H9 (cell line): ENCODE results near the gene SLC7A11. TPM values are rescaled to one million over a fixed set of nuclear protein-coding genes. Genes with fewer than 3 reads are reported as not detected.

Source experiments
- DNase-seq: peaks from one replicate; pipeline ENCODE4 v3.0.0-alpha.2; 2017
- H2AFZ ChIP-seq: one replicate; pipeline ENCODE4 v1.6.1; 2013; ENCODE audit warnings: mild to moderate bottlenecking, low read length, control low read depth, moderate library complexity
- H2AK5ac ChIP-seq: 2 replicates; pipeline ENCODE4 v1.6.1; 2013; ENCODE audit warnings: low read length, control low read depth, mixed read lengths; ENCODE audit not compliant: insufficient read length
- H2BK120ac ChIP-seq: one replicate; pipeline ENCODE4 v1.6.1; 2013; ENCODE audit warnings: low read depth, mild to moderate bottlenecking, low read length, control low read depth, inconsistent platforms; ENCODE audit not compliant: poor library complexity, severe bottlenecking
- H2BK12ac ChIP-seq: 2 replicates; pipeline ENCODE4 v1.6.1; 2013; ENCODE audit warnings: low read length, control low read depth, mixed read lengths, low read depth; ENCODE audit not compliant: insufficient read length
- H2BK15ac ChIP-seq: 2 replicates; pipeline ENCODE4 v1.6.1; 2013; ENCODE audit warnings: low read depth, low read length, control low read depth
- H2BK20ac ChIP-seq: one replicate; pipeline ENCODE4 v1.6.1; 2013; ENCODE audit warnings: low read depth, mild to moderate bottlenecking, low read length, control low read depth, inconsistent platforms; ENCODE audit not compliant: poor library complexity, severe bottlenecking
- H2BK5ac ChIP-seq: 2 replicates; pipeline ENCODE4 v1.6.1; 2013; ENCODE audit warnings: low read length, control low read depth, mixed read lengths; ENCODE audit not compliant: insufficient read length
- H3K14ac ChIP-seq: 2 replicates; pipeline ENCODE4 v1.6.1; 2013; ENCODE audit warnings: low read length, control low read depth; ENCODE audit not compliant: insufficient read depth
- H3K18ac ChIP-seq: 2 replicates; pipeline ENCODE4 v1.6.1; 2013; ENCODE audit warnings: low read depth, mild to moderate bottlenecking, mixed read lengths, low read length, control low read depth; ENCODE audit not compliant: insufficient read length
- H3K23ac ChIP-seq: 2 replicates; pipeline ENCODE4 v1.6.1; 2013; ENCODE audit warnings: low read length, control low read depth, mixed read lengths, low read depth; ENCODE audit not compliant: insufficient read length
- H3K23me2 ChIP-seq: 2 replicates; pipeline ENCODE4 v1.6.1; 2013; ENCODE audit warnings: low read depth, mild to moderate bottlenecking, mixed read lengths, low read length, control low read depth; ENCODE audit not compliant: insufficient read length, poor library complexity, severe bottlenecking
- H3K27ac ChIP-seq: 2 replicates; pipeline ENCODE4 v1.5.1; 2013; ENCODE audit warnings: low read length, control low read depth, mixed read lengths, low read depth; ENCODE audit not compliant: insufficient read length
- H3K27me3 ChIP-seq: 2 replicates; pipeline ENCODE4 v1.6.1; 2013; ENCODE audit warnings: low read length, control low read depth, inconsistent platforms; ENCODE audit not compliant: insufficient read depth
- H3K4ac ChIP-seq: 2 replicates; pipeline ENCODE4 v1.6.1; 2013; ENCODE audit warnings: low read depth, mild to moderate bottlenecking, control low read depth, inconsistent platforms, low read length, moderate library complexity
- H3K4me1 ChIP-seq: 2 replicates; pipeline ENCODE4 v1.6.1; 2013; ENCODE audit warnings: low read length, control low read depth, inconsistent platforms; ENCODE audit not compliant: insufficient read depth
- H3K4me2 ChIP-seq: 2 replicates; pipeline ENCODE4 v1.6.1; 2013; ENCODE audit warnings: low read length, control low read depth, mixed read lengths; ENCODE audit not compliant: insufficient read length, insufficient read depth
- H3K56ac ChIP-seq: 2 replicates; pipeline ENCODE4 v1.6.1; 2013; ENCODE audit warnings: low read depth, mild to moderate bottlenecking, mixed read lengths, low read length, control low read depth; ENCODE audit not compliant: insufficient read length
- H3K79me1 ChIP-seq: 2 replicates; pipeline ENCODE4 v1.6.1; 2013; ENCODE audit warnings: low read depth, mild to moderate bottlenecking, moderate library complexity, low read length, control low read depth, inconsistent platforms; ENCODE audit not compliant: insufficient read depth, poor library complexity, severe bottlenecking
- H3K79me2 ChIP-seq: 2 replicates; pipeline ENCODE4 v1.6.1; 2013; ENCODE audit warnings: low read length, control low read depth, inconsistent platforms; ENCODE audit not compliant: insufficient read depth
- H3K9ac ChIP-seq: 2 replicates; pipeline ENCODE4 v1.6.1; 2013; ENCODE audit warnings: low read length, control low read depth, mixed read lengths; ENCODE audit not compliant: insufficient read length; ENCODE audit errors: extremely low read depth
- H3K9me3 ChIP-seq: one replicate; pipeline ENCODE4 v1.6.1; 2013; ENCODE audit warnings: low read depth, low read length, inconsistent platforms; ENCODE audit not compliant: control insufficient read depth
- H3T11ph ChIP-seq: one replicate; pipeline ENCODE4 v1.6.1; 2013; ENCODE audit warnings: mild to moderate bottlenecking, low read length, control low read depth, inconsistent platforms
- H4K20me1 ChIP-seq: one replicate; pipeline ENCODE4 v1.6.1; 2013; ENCODE audit not compliant: control insufficient read depth, insufficient read length, insufficient read depth
- H4K5ac ChIP-seq: 2 replicates; pipeline ENCODE4 v1.6.1; 2013; ENCODE audit warnings: low read depth, mild to moderate bottlenecking, mixed read lengths, low read length, control low read depth; ENCODE audit not compliant: insufficient read length
- H4K8ac ChIP-seq: replicated peaks from 2 replicates; pipeline ENCODE4 v1.6.1; 2013; ENCODE audit warnings: low read length, control low read depth, mixed read lengths, low read depth; ENCODE audit not compliant: insufficient read length
- H4K91ac ChIP-seq: 2 replicates; pipeline ENCODE4 v1.6.1; 2013; ENCODE audit warnings: low read depth, mild to moderate bottlenecking, moderate library complexity, mixed read lengths, low read length, control low read depth; ENCODE audit not compliant: insufficient read length
- H3K27ac Mint-ChIP-seq, 3 experiments: 2 replicates in 2 of 3; 3 replicates in 1 of 3; pipeline ENCODE4 v1.8.0; 2020 to 2021; ENCODE audit warnings: mixed read lengths in 3 of 3, mild to moderate bottlenecking in 1 of 3, moderate library complexity in 1 of 3
- H3K27me3 Mint-ChIP-seq: 2 replicates; pipeline ENCODE4 v1.8.0; 2021; ENCODE audit warnings: low read depth, mild to moderate bottlenecking, moderate library complexity, mixed read lengths
- H3K36me3 Mint-ChIP-seq, 3 experiments: 2 replicates in 2 of 3; 3 replicates in 1 of 3; pipeline ENCODE4 v1.8.0; 2020 to 2021; ENCODE audit warnings: low read depth in 3 of 3, mixed read lengths in 3 of 3; ENCODE audit not compliant: insufficient read depth in 1 of 3
- H3K4me1 Mint-ChIP-seq, 2 experiments: 2 replicates each; pipeline ENCODE4 v1.8.0; 2020; ENCODE audit warnings: mixed read lengths in 2 of 2
- H3K4me3 Mint-ChIP-seq, 2 experiments: 2 replicates in 1 of 2; 3 replicates in 1 of 2; pipeline ENCODE4 v1.8.0; 2020 to 2021; ENCODE audit warnings: mild to moderate bottlenecking in 2 of 2, mixed read lengths in 2 of 2, moderate library complexity in 1 of 2
- H3K9me3 Mint-ChIP-seq, 2 experiments: 2 replicates in 1 of 2; 3 replicates in 1 of 2; pipeline ENCODE4 v1.8.0; 2020; ENCODE audit warnings: mild to moderate bottlenecking in 2 of 2, mixed read lengths in 2 of 2, moderate library complexity in 1 of 2
- total RNA-seq: library from RNA; stranded (reverse); gene quantifications from 2 replicates; pipeline ENCODE4 v1.2.1, GENCODE V29; 2021
- TF ChIP-seq, protein P1 (sequence below): fragments of 200-600 bp; sonication (generic); conservative IDR thresholded peaks from 3 replicates; pipeline ENCODE4 v1.8.0; 2021; ENCODE audit warnings: antibody characterized with exemption, mild to moderate bottlenecking

The SLC7A11 gene
- total RNA-seq, 1 experiment from 2014 or later: 19.8 TPM

DNA sequence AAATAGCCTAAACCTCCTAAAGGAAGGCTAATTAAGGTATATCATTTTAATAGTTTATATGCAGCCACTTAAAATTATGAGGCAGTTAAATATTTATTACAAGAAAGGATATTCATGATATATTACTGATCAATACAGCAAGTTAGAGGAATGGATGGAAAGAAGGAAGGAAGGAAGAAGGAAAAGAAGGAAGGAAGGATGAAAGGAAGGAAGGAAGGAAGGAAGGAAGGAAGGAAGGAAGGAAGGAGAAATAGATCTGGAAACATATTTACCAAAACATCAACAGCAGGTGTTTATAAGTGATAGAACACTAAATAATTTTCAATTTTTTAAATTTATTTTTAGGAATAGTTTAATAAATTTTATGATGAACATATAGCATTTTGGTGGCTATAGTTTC is 17.5 kb downstream of the SLC7A11 start:
- H3T11ph ChIP-seq: no peak overlapping the region
- H3K18ac ChIP-seq: no peak overlapping the region
- no peak overlapping the region for H3K9ac ChIP-seq
- peaks cover 7% of the 10 kb centered on the region for H3K4me1 ChIP-seq
- H3K27ac ChIP-seq: no peak overlapping the region
- no peak overlapping the region for H4K5ac ChIP-seq
- H3K14ac ChIP-seq: no peak overlapping the region
- H4K8ac ChIP-seq: no peak overlapping the region
- Mint-ChIP-seq H3K4me1 (peaks cover 70 to 76% of the 10 kb centered on the region in 2 experiments), H3K4me3 (no peak overlapping the region), H3K27ac (peak overlapping the region in 2 of 3 experiments; percentile 8 to 69; a peak in 2 of 7 replicates), H3K36me3 (peaks cover 0 to 11% (median 3%) of the 10 kb centered on the region in 3 experiments; a peak in 5 of 7 replicates), H3K27me3 (no peaks in the 10 kb centered on the region), H3K9me3 (no peaks in the 10 kb centered on the region)
- no peaks in the 10 kb centered on the region for H3K23me2 ChIP-seq
- no peaks in the 10 kb centered on the region for H3K9me3 ChIP-seq
- H4K20me1 ChIP-seq: no peaks in the 10 kb centered on the region
- H3K23ac ChIP-seq: no peak overlapping the region
- H4K91ac ChIP-seq: no peak overlapping the region
- no peak overlapping the region for H2AFZ ChIP-seq
- no peaks in the 10 kb centered on the region for H3K79me2 ChIP-seq
- H3K56ac ChIP-seq: no peak overlapping the region
- no peak overlapping the region for H2BK15ac ChIP-seq
- TF ChIP-seq, protein P1, sequence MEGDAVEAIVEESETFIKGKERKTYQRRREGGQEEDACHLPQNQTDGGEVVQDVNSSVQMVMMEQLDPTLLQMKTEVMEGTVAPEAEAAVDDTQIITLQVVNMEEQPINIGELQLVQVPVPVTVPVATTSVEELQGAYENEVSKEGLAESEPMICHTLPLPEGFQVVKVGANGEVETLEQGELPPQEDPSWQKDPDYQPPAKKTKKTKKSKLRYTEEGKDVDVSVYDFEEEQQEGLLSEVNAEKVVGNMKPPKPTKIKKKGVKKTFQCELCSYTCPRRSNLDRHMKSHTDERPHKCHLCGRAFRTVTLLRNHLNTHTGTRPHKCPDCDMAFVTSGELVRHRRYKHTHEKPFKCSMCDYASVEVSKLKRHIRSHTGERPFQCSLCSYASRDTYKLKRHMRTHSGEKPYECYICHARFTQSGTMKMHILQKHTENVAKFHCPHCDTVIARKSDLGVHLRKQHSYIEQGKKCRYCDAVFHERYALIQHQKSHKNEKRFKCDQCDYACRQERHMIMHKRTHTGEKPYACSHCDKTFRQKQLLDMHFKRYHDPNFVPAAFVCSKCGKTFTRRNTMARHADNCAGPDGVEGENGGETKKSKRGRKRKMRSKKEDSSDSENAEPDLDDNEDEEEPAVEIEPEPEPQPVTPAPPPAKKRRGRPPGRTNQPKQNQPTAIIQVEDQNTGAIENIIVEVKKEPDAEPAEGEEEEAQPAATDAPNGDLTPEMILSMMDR: no peak
- H3K4ac ChIP-seq: no peak overlapping the region
- no peak for DNase-seq
- H3K79me1 ChIP-seq: no peaks in the 10 kb centered on the region
- H2BK12ac ChIP-seq: no peak overlapping the region
- no peak overlapping the region for H2BK120ac ChIP-seq
- H2BK20ac ChIP-seq: no peak overlapping the region
- H3K27me3 ChIP-seq: no peaks in the 10 kb centered on the region
- H2BK5ac ChIP-seq: no peak overlapping the region
- no peak overlapping the region for H2AK5ac ChIP-seq
- H3K4me2 ChIP-seq: no peak overlapping the region
